ENCODE results near the gene MKS1. TPM values are rescaled to one million over a fixed set of nuclear protein-coding genes. Genes with fewer than 3 reads are reported as not detected.

MKS1 gene
- 10 to 100 TPM in 2 of 3 donors, 1 to 10 TPM in 1; 8.0 to 21.1 (median 15.1) TPM for total RNA-seq

- Histone ChIP-seq H3K27ac (peak within 1 kb of the TSS; percentile 90 to 91), H3K4me1 (no peaks in the 10 kb centered on the region), H3K36me3 (no peaks in the 10 kb centered on the region), H3K27me3 (peaks cover 0 to under 1% of the 10 kb centered on the region in 2 donors), H3K9me3 (no peaks in the 10 kb centered on the region), H3K4me3 (peak within 1 kb of the TSS; percentile 65 to 87 (median 81))
- peak; percentile 36 for TF ChIP-seq POLR2A (IDR thresholded peaks at IDR 0.05)
- TF ChIP-seq POLR2AphosphoS5 (IDR thresholded peaks at IDR 0.05), result peak; percentile 15 to 86 (median 51)
- TF ChIP-seq CTCF (IDR thresholded peaks at IDR 0.05), result peak; percentile 48 to 85 (median 77)
- intact Hi-C loops (cut with DNase I; ENCODE audit: low total_unique reads), result no loop called here
- peak; percentile 90 to 95 for DNase-seq (ENCODE audit: low spot score in 2 of 2)
Observed at GRCh38 chr17:58219007-58219788, at the start of gene MKS1. MKS1 (minus strand) TSS chr17:58219255; CDS start chr17:58219230, 25 bp downstream.

DNA sequence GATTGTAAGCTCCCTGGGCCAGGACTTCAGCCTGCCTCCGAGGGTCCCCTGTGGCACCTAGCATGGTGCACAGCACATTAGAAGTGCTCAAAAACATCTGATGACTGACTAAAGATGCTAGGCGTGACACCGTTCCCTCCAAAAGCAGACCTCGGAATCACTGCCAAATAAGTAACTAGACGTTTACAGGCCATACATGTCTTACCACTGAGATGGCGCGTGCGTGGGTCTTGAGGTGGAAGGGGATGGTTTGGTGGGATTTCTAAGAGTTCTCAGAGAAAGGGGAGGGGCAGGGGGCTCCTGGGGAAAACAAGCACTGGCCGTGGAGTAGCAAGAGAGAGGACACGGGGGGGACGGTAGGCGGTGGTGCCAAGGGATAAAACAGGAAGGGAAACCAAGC is 49.3 kb upstream of the MKS1 start:
- intact Hi-C loops (cut with DNase I; ENCODE audit: low total_unique reads), result no loop called here
- H3K9me3 ChIP-seq, result no peaks in the 10 kb centered on the region
- H3K27me3 ChIP-seq, result peaks cover 0 to 23% of the 10 kb centered on the region in 2 donors
- no peaks in the 10 kb centered on the region for H3K4me1 ChIP-seq
- no peak overlapping the region for H3K27ac ChIP-seq
- no peaks in the 10 kb centered on the region for H3K36me3 ChIP-seq
- DNase-seq (ENCODE audit: low spot score in 2 of 2), result no peak
- TF ChIP-seq CTCF (IDR thresholded peaks at IDR 0.05) (no peak), POLR2A (IDR thresholded peaks at IDR 0.05) (no peak), POLR2AphosphoS5 (IDR thresholded peaks at IDR 0.05) (no peak)
- H3K4me3 ChIP-seq, result no peak overlapping the region

GRCh38 chr17:58267347-58268324 is 48.6 kb upstream of the MKS1 start:
- Histone ChIP-seq H3K36me3 (no peaks in the 10 kb centered on the region), H3K27ac (no peak overlapping the region), H3K9me3 (no peaks in the 10 kb centered on the region), H3K4me3 (no peak overlapping the region), H3K27me3 (peaks cover 0 to 24% of the 10 kb centered on the region in 2 donors), H3K4me1 (no peaks in the 10 kb centered on the region)
- DNase-seq (ENCODE audit: low spot score in 2 of 2), result no peak
- TF ChIP-seq POLR2A (IDR thresholded peaks at IDR 0.05) (no peak), CTCF (IDR thresholded peaks at IDR 0.05) (no peak), POLR2AphosphoS5 (IDR thresholded peaks at IDR 0.05) (no peak)
- intact Hi-C loops (cut with DNase I; ENCODE audit: low total_unique reads), result no loop called here

DNA sequence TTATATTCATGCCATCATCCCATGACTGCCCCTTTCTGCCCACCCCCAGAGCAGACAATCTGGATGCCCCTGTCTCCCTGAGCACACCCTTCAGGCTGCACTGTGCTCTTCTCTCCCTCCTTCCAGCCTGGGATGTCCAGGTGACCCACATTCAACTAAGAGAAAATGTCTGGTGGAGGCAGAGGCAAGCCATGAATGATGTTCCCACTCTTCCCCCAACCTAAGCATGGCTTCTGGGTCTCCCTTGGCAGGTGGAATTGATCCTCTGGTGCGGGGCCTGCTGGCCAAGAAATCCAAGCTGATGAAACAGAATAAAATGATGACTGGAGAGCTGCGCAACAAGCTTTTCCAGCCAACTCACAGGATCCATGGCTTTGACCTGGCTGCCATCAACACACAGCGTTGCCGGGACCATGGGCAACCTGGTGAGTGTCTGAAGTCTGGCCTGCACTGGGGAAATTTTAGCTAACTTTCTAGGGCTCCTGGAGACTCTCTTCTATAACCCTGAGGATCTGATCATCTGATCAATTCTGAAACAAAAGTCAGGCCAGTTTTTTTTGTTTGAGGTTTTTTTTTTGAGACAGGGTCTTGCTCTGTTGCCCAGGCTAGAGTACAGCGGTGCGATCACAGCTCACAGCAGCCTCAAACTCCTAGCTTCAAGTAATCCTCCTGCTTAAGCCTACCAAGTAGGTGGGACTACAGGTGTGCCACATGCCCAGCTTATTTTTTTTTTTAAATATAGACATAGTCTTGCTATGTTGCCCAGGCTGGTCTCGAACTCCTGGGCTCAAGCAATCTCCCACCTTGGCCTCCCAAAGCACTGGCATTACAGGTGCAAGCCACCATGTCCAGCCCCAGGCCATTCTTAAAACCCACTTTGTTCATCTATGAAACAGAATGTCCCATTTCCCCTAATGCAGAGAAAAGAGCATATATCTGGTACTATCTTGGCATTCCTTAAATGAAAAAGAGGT is 47.1 kb upstream of the MKS1 start:
- H3K27ac ChIP-seq, result no peak overlapping the region
- H3K27me3 ChIP-seq, result peaks cover 0 to 24% of the 10 kb centered on the region in 2 donors
- H3K9me3 ChIP-seq, result no peaks in the 10 kb centered on the region
- intact Hi-C loops (cut with DNase I; ENCODE audit: low total_unique reads), result no loop called here
- H3K36me3 ChIP-seq, result no peaks in the 10 kb centered on the region
- TF ChIP-seq POLR2AphosphoS5 (IDR thresholded peaks at IDR 0.05), result no peak
- no peak for TF ChIP-seq POLR2A (IDR thresholded peaks at IDR 0.05)
- TF ChIP-seq CTCF (IDR thresholded peaks at IDR 0.05), result no peak
- DNase-seq (ENCODE audit: low spot score in 2 of 2), result no peak
- H3K4me1 ChIP-seq, result no peaks in the 10 kb centered on the region
- H3K4me3 ChIP-seq, result no peak overlapping the region

Measured in breast epithelium (tissue), 4 donors.